ENCODE measurements around the gene MPEG1. TPM values are rescaled to one million over a fixed set of nuclear protein-coding genes. Genes with fewer than 3 reads are reported as not detected.

The MPEG1 gene
- total and polyA plus RNA-seq, 4 donors, result 3.2 to 27.2 (median 16.9) TPM

- WGBS, result 88% methylated on average over 14 of the region's 14 CpGs
- H3K36me3 ChIP-seq (ENCODE audit: control insufficient read depth in 4 of 4, insufficient read depth in 3 of 4, low read depth in 1 of 4, low read length in 3 of 4), result peaks cover 3 to 64% (median 34%) of the 10 kb centered on the region in 4 donors
- TF ChIP-seq CTCF (IDR thresholded peaks at IDR 0.05; ENCODE audit: low read depth, low read length, missing input control) (no peak), EGR1 (IDR thresholded peaks at IDR 0.05; ENCODE audit: low read depth in 2 of 2) (no peak), GABPA (IDR thresholded peaks at IDR 0.05 in 1 of 2, conservative IDR thresholded peaks at IDR 0.05 in 1 of 2) (no peak), NR2F2 (IDR thresholded peaks at IDR 0.05) (no peak), ATF3 (IDR thresholded peaks at IDR 0.05) (no peak), REST (IDR thresholded peaks at IDR 0.05) (no peak), FOXA1 (IDR thresholded peaks at IDR 0.05) (no peak), RAD21 (IDR thresholded peaks at IDR 0.05) (no peak), HNF4A (conservative IDR thresholded peaks at IDR 0.05) (no peak)
- no peaks in the 10 kb centered on the region for H3K9me3 ChIP-seq (ENCODE audit: control insufficient read depth in 4 of 4, low read length in 3 of 4)
- no peak for DNase-seq (ENCODE audit: low spot score)
- H3K27me3 ChIP-seq (ENCODE audit: control insufficient read depth in 4 of 4, insufficient read depth in 4 of 4, low read length in 3 of 4), result no peaks in the 10 kb centered on the region
- H3K9ac ChIP-seq (ENCODE audit: low read depth in 1 of 2, low read length in 2 of 2), result no peak overlapping the region
- H3K27ac ChIP-seq (ENCODE audit: low read depth in 1 of 2, low read length in 2 of 2), result no peak overlapping the region
- H3K4me3 ChIP-seq (ENCODE audit: low read depth in 1 of 3, low read length in 3 of 3), result no peak overlapping the region
- peaks cover 5 to 18% (median 11%) of the 10 kb centered on the region in 4 donors for H3K4me1 ChIP-seq (ENCODE audit: control insufficient read depth in 4 of 4, insufficient read depth in 4 of 4, low read length in 3 of 4)
These were observed 12.9 kb downstream of the MPEG1 start for GRCh38 chr11:59199546-59200422.

GRCh38 chr11:59198726-59199125 lies 14.0 kb downstream of the MPEG1 start:
- no peak for TF ChIP-seq GABPA (IDR thresholded peaks at IDR 0.05 in 1 of 2, conservative IDR thresholded peaks at IDR 0.05 in 1 of 2)
- TF ChIP-seq CTCF (IDR thresholded peaks at IDR 0.05; ENCODE audit: low read depth, low read length, missing input control), result no peak
- TF ChIP-seq ZBTB33 (IDR thresholded peaks at IDR 0.05), result no peak
- no peak for TF ChIP-seq HNF4G (IDR thresholded peaks at IDR 0.05)
- TF ChIP-seq NR2F2 (IDR thresholded peaks at IDR 0.05), result no peak
- no peak for TF ChIP-seq RXRA (IDR thresholded peaks at IDR 0.05)
- no peak for TF ChIP-seq FOXA2 (IDR thresholded peaks at IDR 0.05)
- WGBS, result 97% methylated on average over 2 of the region's 2 CpGs
- Histone ChIP-seq H3K4me3 (ENCODE audit: low read depth in 1 of 3, low read length in 3 of 3) (no peak overlapping the region), H3K4me1 (ENCODE audit: control insufficient read depth in 4 of 4, insufficient read depth in 4 of 4, low read length in 3 of 4) (peaks cover 5 to 18% (median 11%) of the 10 kb centered on the region in 4 donors), H3K36me3 (ENCODE audit: control insufficient read depth in 4 of 4, insufficient read depth in 3 of 4, low read depth in 1 of 4, low read length in 3 of 4) (peaks cover 5 to 68% (median 31%) of the 10 kb centered on the region in 4 donors), H3K9me3 (ENCODE audit: control insufficient read depth in 4 of 4, low read length in 3 of 4) (no peaks in the 10 kb centered on the region), H3K27ac (ENCODE audit: low read depth in 1 of 2, low read length in 2 of 2) (no peak overlapping the region), H3K9ac (ENCODE audit: low read depth in 1 of 2, low read length in 2 of 2) (no peak overlapping the region), H3K27me3 (ENCODE audit: control insufficient read depth in 4 of 4, insufficient read depth in 4 of 4, low read length in 3 of 4) (no peaks in the 10 kb centered on the region)
- DNase-seq (ENCODE audit: low spot score), result no peak

Data from liver (tissue), 9 donors.